Measurements from ENCODE around the gene BCL6.

DNA sequence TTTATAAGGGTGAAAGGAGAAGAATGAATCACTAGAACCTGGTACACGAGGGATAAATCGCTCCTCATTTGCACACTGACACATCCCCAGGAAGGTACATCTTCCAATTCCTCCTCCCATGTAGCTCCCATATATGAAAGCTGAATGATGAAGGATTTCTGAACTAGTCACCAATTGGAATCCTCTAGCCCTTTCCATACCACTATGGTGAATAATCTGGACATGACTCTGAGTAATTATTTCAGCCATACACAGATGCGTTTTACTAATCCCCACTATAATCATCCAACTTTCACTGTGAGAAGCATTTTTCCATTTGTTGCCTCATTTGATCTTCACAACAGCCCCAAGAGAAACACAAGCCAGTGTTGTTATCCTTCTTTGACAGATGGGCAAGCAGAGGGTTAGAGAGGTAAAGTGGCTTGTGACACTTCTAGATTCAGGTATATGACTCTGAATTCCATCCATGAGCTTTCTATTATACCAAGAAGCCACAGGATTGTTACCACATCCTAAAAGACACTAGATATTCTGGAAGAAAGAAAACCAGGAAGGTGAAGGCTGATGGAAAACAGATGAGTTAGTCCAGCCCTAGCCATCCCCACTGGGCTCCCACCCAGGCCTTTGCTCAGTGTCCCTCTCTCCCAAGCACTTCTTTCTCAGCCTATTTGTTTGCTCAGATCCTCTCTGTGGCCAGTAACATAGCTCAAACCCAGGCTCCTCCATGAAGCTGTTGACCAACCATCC is 22.2 kb upstream of the BCL6 start:
- no peak for TF ChIP-seq ESRRA (IDR thresholded peaks at IDR 0.05; ENCODE audit: low read length)
- TF ChIP-seq, protein P1, sequence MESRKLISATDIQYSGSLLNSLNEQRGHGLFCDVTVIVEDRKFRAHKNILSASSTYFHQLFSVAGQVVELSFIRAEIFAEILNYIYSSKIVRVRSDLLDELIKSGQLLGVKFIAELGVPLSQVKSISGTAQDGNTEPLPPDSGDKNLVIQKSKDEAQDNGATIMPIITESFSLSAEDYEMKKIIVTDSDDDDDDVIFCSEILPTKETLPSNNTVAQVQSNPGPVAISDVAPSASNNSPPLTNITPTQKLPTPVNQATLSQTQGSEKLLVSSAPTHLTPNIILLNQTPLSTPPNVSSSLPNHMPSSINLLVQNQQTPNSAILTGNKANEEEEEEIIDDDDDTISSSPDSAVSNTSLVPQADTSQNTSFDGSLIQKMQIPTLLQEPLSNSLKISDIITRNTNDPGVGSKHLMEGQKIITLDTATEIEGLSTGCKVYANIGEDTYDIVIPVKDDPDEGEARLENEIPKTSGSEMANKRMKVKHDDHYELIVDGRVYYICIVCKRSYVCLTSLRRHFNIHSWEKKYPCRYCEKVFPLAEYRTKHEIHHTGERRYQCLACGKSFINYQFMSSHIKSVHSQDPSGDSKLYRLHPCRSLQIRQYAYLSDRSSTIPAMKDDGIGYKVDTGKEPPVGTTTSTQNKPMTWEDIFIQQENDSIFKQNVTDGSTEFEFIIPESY (IDR thresholded peaks at IDR 0.05): no peak
- TF ChIP-seq POLR2A (IDR thresholded peaks at IDR 0.05; ENCODE audit: low read depth, low read length): no peak
- TF ChIP-seq RAD21 (IDR thresholded peaks at IDR 0.05; ENCODE audit: insufficient read depth, low read depth, low read length): no peak
- no peak for TF ChIP-seq EP300 (IDR thresholded peaks at IDR 0.05; ENCODE audit: borderline replicate concordance in 1 of 2, control insufficient read depth in 1 of 2, low read depth in 2 of 2, low read length in 2 of 2)
- TF ChIP-seq BACH1 (IDR thresholded peaks at IDR 0.05; ENCODE audit: borderline replicate concordance): no peak
